IMR-90 (cell line): ENCODE measurements around the gene NOL4L. TPM values are rescaled to one million over a fixed set of nuclear protein-coding genes. Genes with fewer than 3 reads are reported as not detected.

Experiments
- ATAC-seq: fragments of 200-7000 bp; cut with Tn5 transposase; 2 replicates; pipeline ENCODE4 v1.9.1; 2020; ENCODE audit warnings: low read depth, mild to moderate bottlenecking, moderate library complexity
- BruUV-seq: library from RNA; stranded (reverse); fragments of 400-500 nt; replicated peaks from 2 replicates; lab custom pipeline; 2021; lab: Mats Ljungman, UMichigan
- CTCF ChIA-PET: fragments of 300-600 bp; formaldehyde crosslinking; extraction: SDS; loops from one replicate; lab custom pipeline; 2021; ENCODE audit warnings: antibody characterized with exemption; lab: Yijun Ruan, JAX
- POLR2A ChIA-PET: fragments of 300-600 bp; sonication (Branson Sonifier 250); formaldehyde crosslinking; loops from one replicate; lab custom pipeline; 2022; ENCODE audit warnings: antibody characterized with exemption; ENCODE audit not compliant: unreplicated experiment; lab: Charles Lee
- DNase-seq: peaks from one replicate; pipeline ENCODE4 v3.0.0; 2013
- H2AFZ ChIP-seq: replicated peaks from 2 replicates; pipeline ENCODE3; 2013; ENCODE audit warnings: low read length, mild to moderate bottlenecking; ENCODE audit not compliant: poor library complexity
- H2AK5ac ChIP-seq: 2 replicates; pipeline ENCODE4 v1.6.1; 2013; ENCODE audit warnings: low read depth, low read length, inconsistent platforms
- H2AK9ac ChIP-seq: replicated peaks from 2 replicates; pipeline ENCODE3; 2013; ENCODE audit warnings: mild to moderate bottlenecking, low read depth, low read length, moderate library complexity; ENCODE audit not compliant: poor library complexity
- H2BK120ac ChIP-seq: 2 replicates; pipeline ENCODE4 v1.6.1; 2013; ENCODE audit warnings: low read depth, low read length, inconsistent platforms
- H2BK15ac ChIP-seq: 3 replicates; pipeline ENCODE4 v1.6.1; 2013; ENCODE audit warnings: low read depth, low read length, inconsistent platforms
- H2BK20ac ChIP-seq: 2 replicates; pipeline ENCODE4 v1.6.1; 2013; ENCODE audit warnings: low read depth, mild to moderate bottlenecking, inconsistent platforms, low read length, moderate library complexity
- H2BK5ac ChIP-seq: 2 replicates; pipeline ENCODE4 v1.6.1; 2013; ENCODE audit warnings: mild to moderate bottlenecking, low read depth, low read length, inconsistent platforms; ENCODE audit not compliant: poor library complexity, severe bottlenecking
- H3K14ac ChIP-seq: replicated peaks from 2 replicates; pipeline ENCODE4 v1.6.1; 2013; ENCODE audit warnings: low read depth, low read length, inconsistent platforms
- H3K18ac ChIP-seq: 2 replicates; pipeline ENCODE4 v1.6.1; 2013; ENCODE audit warnings: low read depth, low read length, control low read depth
- H3K23ac ChIP-seq: 2 replicates; pipeline ENCODE4 v1.6.1; 2013; ENCODE audit warnings: low read depth, low read length, inconsistent platforms
- H3K27ac ChIP-seq: 2 replicates; pipeline ENCODE4 v1.5.1; 2013; ENCODE audit warnings: mild to moderate bottlenecking, control low read depth, low read length; ENCODE audit not compliant: insufficient read depth
- H3K27me3 ChIP-seq: 2 replicates; pipeline ENCODE4 v1.6.1; 2013; ENCODE audit warnings: low read length; ENCODE audit not compliant: control insufficient read depth, insufficient read depth
- H3K36me3 ChIP-seq: 2 replicates; pipeline ENCODE4 v1.6.1; 2013; ENCODE audit warnings: low read length, mixed read lengths; ENCODE audit not compliant: control insufficient read depth, insufficient read depth
- H3K4ac ChIP-seq: 2 replicates; pipeline ENCODE4 v1.6.1; 2013; ENCODE audit warnings: low read depth, low read length, inconsistent platforms
- H3K4me1 ChIP-seq: 2 replicates; pipeline ENCODE4 v1.6.1; 2013; ENCODE audit warnings: low read length, mixed read lengths; ENCODE audit not compliant: control insufficient read depth, insufficient read depth
- H3K4me2 ChIP-seq: 2 replicates; pipeline ENCODE4 v1.6.1; 2013; ENCODE audit warnings: low read depth, mild to moderate bottlenecking, control low read depth, low read length, moderate library complexity
- H3K4me3 ChIP-seq: 2 replicates; pipeline ENCODE4 v1.5.1; 2013; ENCODE audit warnings: low read depth, mild to moderate bottlenecking, control low read depth, low read length, moderate library complexity; ENCODE audit not compliant: insufficient read depth
- H3K56ac ChIP-seq: 2 replicates; pipeline ENCODE4 v1.6.1; 2013; ENCODE audit warnings: low read length, inconsistent platforms; ENCODE audit not compliant: insufficient read depth; ENCODE audit errors: extremely low read depth
- H3K79me1 ChIP-seq, 2 experiments: 2 replicates each; pipeline ENCODE4 v1.6.1; 2013; ENCODE audit warnings: low read length in 2 of 2, inconsistent platforms in 1 of 2, low read depth in 1 of 2
- H3K9ac ChIP-seq: 2 replicates; pipeline ENCODE4 v1.6.1; 2013; ENCODE audit warnings: low read depth, low read length, control low read depth
- H3K9me1 ChIP-seq: 2 replicates; pipeline ENCODE4 v1.6.1; 2013; ENCODE audit warnings: low read length, inconsistent platforms; ENCODE audit not compliant: insufficient read depth
- H3K9me3 ChIP-seq: 2 replicates; pipeline ENCODE4 v1.6.1; 2013; ENCODE audit warnings: low read length; ENCODE audit not compliant: control insufficient read depth, insufficient read depth
- H4K20me1 ChIP-seq: 2 replicates; pipeline ENCODE4 v1.6.1; 2013; ENCODE audit warnings: low read length, inconsistent platforms; ENCODE audit not compliant: insufficient read depth
- H4K5ac ChIP-seq: 2 replicates; pipeline ENCODE4 v1.6.1; 2013; ENCODE audit warnings: mild to moderate bottlenecking, low read depth, low read length, control low read depth
- H4K8ac ChIP-seq, 2 experiments: 2 replicates each; pipeline ENCODE4 v1.6.1; 2013; ENCODE audit warnings: low read depth in 2 of 2, low read length in 2 of 2, control low read depth in 1 of 2, inconsistent platforms in 1 of 2
- H4K91ac ChIP-seq: 2 replicates; pipeline ENCODE4 v1.6.1; 2013; ENCODE audit warnings: low read depth, low read length, inconsistent platforms; ENCODE audit not compliant: insufficient read depth
- CEBPB ChIP-seq: IDR thresholded peaks from 2 replicates; pipeline ENCODE4 v1.6.1; 2012; ENCODE audit warnings: low read depth, low read length, improper control_type of control experiment
- FOS ChIP-seq: fragments of 150-350 bp; IDR thresholded peaks from 2 replicates; pipeline ENCODE4 v1.6.1; 2016; ENCODE audit warnings: low read depth, low read length
- MAFK ChIP-seq: IDR thresholded peaks from 2 replicates; pipeline ENCODE4 v1.6.1; 2012; ENCODE audit warnings: low read depth, low read length, improper control_type of control experiment
- MAZ ChIP-seq: IDR thresholded peaks from 2 replicates; pipeline ENCODE4 v1.6.1; 2012; ENCODE audit warnings: low read depth, mild to moderate bottlenecking, low read length, improper control_type of control experiment, moderate library complexity, borderline replicate concordance
- MXI1 ChIP-seq: IDR thresholded peaks from 2 replicates; pipeline ENCODE4 v1.6.1; 2012; ENCODE audit warnings: low read depth, mild to moderate bottlenecking, low read length, moderate library complexity, borderline replicate concordance
- POLR2A ChIP-seq: IDR thresholded peaks from 2 replicates; pipeline ENCODE4 v1.6.1; 2012; ENCODE audit warnings: mild to moderate bottlenecking, low read depth, low read length
- RAD21 ChIP-seq: IDR thresholded peaks from 2 replicates; pipeline ENCODE4 v1.6.1; 2012; ENCODE audit warnings: low read length, improper control_type of control experiment
- RCOR1 ChIP-seq: IDR thresholded peaks from 2 replicates; pipeline ENCODE4 v1.6.1; 2012; ENCODE audit warnings: mild to moderate bottlenecking, low read length, improper control_type of control experiment; ENCODE audit not compliant: insufficient replicate concordance
- RFX5 ChIP-seq: IDR thresholded peaks from 2 replicates; pipeline ENCODE4 v1.8.0; 2012; ENCODE audit warnings: low read depth, mild to moderate bottlenecking, low read length, moderate library complexity
- WGBS, 2 experiments: methylation state at CpG; one replicate each; pipeline versions ENCODE4 v1.1.5 to v1.1.7; 2013; ENCODE audit warnings: missing lambda C conversion rate in 2 of 2; ENCODE audit not compliant: insufficient read length in 1 of 2; ENCODE audit errors: extremely low coverage in 2 of 2; 5-methylcytosine and 5-hydroxymethylcytosine counted together
- dilution Hi-C: fragments of 300-500 bp; cut with HindIII; formaldehyde crosslinking; loops from one replicate; pipeline ENCODE4 v1.14.3; 2018; ENCODE audit warnings: low sequenced_read_pairs; ENCODE audit not compliant: unreplicated experiment
- in situ Hi-C: fragments of 300-500 bp; cut with MboI; formaldehyde crosslinking; loops from 3 replicates; pipeline ENCODE4 v1.14.3; 2019; ENCODE audit warnings: low sequenced_read_pairs, inconsistent platforms, mixed read lengths
- intact Hi-C: fragments of 100-400 bp; cut with micrococcal nuclease; formaldehyde crosslinking; loops from 2 replicates; pipeline ENCODE4 v1.10.0; 2022
- polyA plus RNA-seq, 3 experiments: library from polyadenylated mRNA; depleted of rRNA; stranded (reverse); fragments of >200 nt; gene quantifications; 2 replicates each; pipeline ENCODE4 v1.2.3, GENCODE V29; 2012; ENCODE audit warnings: low replicate concordance in 1 of 3
- total RNA-seq: library from RNA; depleted of rRNA; stranded (reverse); fragments of >200 nt; gene quantifications from 2 replicates; pipeline ENCODE4 v1.2.3, GENCODE V29; 2012
- TF ChIP-seq, protein P1 (sequence below): fragments of 150-350 bp; IDR thresholded peaks from 2 replicates; pipeline ENCODE4 v1.6.1; 2016; ENCODE audit warnings: low read depth, mild to moderate bottlenecking, low read length, moderate library complexity, borderline replicate concordance
- TF ChIP-seq, protein P2 (sequence below): fragments of 150-350 bp; IDR thresholded peaks from 2 replicates; pipeline ENCODE4 v1.6.1; 2017; ENCODE audit warnings: mild to moderate bottlenecking, antibody characterized with exemption, low read length, low read depth
- TF ChIP-seq, protein P3 (sequence below): conservative IDR thresholded peaks from 2 replicates; pipeline ENCODE4 v1.5.1; 2012; ENCODE audit warnings: mild to moderate bottlenecking, low read depth, low read length, improper control_type of control experiment

The NOL4L gene
- total and polyA plus RNA-seq, 2 of the 4 experiments (the other 2 are of a cell fraction): 4.7 to 13.3 TPM

DNA sequence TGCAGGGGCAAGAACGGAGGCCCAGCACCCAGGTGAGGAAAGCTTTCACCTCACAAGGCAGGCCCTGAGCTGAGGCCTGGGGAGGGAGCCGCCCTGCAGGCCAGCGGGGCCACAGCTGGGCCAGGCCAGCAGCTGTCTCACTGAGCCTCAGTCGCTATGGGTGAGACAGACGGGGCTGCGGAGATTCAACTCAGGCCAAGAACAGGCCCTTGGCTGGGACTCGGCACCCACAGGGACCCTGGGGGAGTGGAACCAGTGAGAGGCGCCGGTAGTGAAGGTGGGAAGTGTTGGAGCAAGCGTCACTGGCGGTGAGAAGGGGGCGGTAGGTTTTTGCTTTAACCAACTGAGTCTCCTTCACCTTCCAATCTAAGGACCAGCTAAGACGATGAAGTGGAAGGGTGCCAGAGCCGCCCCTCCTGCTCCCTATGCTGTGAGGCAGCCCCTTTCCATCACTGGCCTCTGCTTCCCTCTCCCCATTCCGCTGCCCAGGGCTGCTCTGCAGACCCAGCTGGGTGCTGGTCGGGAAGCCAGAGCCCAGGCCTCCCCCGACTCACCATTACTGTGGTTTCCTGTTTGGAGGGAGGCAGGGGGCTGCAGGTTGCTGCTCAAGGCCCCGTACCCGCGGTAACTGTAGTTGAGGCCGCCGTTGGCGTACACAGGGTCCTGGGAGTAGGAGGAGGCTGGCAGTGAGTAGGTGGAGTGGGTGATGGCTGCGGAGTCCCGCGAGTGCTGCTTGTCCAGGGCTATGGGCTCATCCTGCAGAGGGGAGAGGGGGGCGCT is 133.3 kb downstream of the NOL4L start:
- CTCF ChIA-PET: no interaction called here

More for the DNA sequence above, 133.3 kb downstream of the NOL4L start:
- Histone ChIP-seq H3K14ac (no peak overlapping the region), H3K9me3 (no peaks in the 10 kb centered on the region), H2BK5ac (no peak overlapping the region), H2BK15ac (no peak overlapping the region), H3K79me1 (peaks cover 30 to 36% of the 10 kb centered on the region in 2 experiments), H2BK120ac (no peak overlapping the region), H3K4me1 (peaks cover 3% of the 10 kb centered on the region), H3K23ac (no peak overlapping the region), H2AK5ac (no peak overlapping the region), H2AK9ac (no peak overlapping the region), H3K56ac (no peak overlapping the region), H2AFZ (no peak overlapping the region), H3K36me3 (peaks cover 80% of the 10 kb centered on the region), H3K4me3 (no peak overlapping the region), H3K27me3 (no peaks in the 10 kb centered on the region), H3K9ac (no peak overlapping the region), H3K18ac (no peak overlapping the region), H3K9me1 (no peaks in the 10 kb centered on the region), H4K5ac (no peak overlapping the region), H3K27ac (no peak overlapping the region), H4K20me1 (peaks cover 28% of the 10 kb centered on the region), H3K4me2 (no peak overlapping the region), H3K4ac (no peak overlapping the region), H2BK20ac (no peak overlapping the region), H4K8ac (no peak overlapping the region), H4K91ac (no peak overlapping the region)
- no peak for ATAC-seq
- in situ Hi-C loops (no loop called here), dilution Hi-C loops (no loop called here), intact Hi-C loops (no loop called here)
- TF ChIP-seq CEBPB (no peak), MXI1 (no peak), RFX5 (no peak), MAZ (no peak), MAFK (no peak), RAD21 (no peak), RCOR1 (no peak), FOS (no peak), POLR2A (no peak)
- TF ChIP-seq, protein P1, sequence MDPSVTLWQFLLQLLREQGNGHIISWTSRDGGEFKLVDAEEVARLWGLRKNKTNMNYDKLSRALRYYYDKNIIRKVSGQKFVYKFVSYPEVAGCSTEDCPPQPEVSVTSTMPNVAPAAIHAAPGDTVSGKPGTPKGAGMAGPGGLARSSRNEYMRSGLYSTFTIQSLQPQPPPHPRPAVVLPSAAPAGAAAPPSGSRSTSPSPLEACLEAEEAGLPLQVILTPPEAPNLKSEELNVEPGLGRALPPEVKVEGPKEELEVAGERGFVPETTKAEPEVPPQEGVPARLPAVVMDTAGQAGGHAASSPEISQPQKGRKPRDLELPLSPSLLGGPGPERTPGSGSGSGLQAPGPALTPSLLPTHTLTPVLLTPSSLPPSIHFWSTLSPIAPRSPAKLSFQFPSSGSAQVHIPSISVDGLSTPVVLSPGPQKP: no peak
- TF ChIP-seq, protein P2, sequence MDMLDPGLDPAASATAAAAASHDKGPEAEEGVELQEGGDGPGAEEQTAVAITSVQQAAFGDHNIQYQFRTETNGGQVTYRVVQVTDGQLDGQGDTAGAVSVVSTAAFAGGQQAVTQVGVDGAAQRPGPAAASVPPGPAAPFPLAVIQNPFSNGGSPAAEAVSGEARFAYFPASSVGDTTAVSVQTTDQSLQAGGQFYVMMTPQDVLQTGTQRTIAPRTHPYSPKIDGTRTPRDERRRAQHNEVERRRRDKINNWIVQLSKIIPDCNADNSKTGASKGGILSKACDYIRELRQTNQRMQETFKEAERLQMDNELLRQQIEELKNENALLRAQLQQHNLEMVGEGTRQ: no peak
- TF ChIP-seq, protein P3, sequence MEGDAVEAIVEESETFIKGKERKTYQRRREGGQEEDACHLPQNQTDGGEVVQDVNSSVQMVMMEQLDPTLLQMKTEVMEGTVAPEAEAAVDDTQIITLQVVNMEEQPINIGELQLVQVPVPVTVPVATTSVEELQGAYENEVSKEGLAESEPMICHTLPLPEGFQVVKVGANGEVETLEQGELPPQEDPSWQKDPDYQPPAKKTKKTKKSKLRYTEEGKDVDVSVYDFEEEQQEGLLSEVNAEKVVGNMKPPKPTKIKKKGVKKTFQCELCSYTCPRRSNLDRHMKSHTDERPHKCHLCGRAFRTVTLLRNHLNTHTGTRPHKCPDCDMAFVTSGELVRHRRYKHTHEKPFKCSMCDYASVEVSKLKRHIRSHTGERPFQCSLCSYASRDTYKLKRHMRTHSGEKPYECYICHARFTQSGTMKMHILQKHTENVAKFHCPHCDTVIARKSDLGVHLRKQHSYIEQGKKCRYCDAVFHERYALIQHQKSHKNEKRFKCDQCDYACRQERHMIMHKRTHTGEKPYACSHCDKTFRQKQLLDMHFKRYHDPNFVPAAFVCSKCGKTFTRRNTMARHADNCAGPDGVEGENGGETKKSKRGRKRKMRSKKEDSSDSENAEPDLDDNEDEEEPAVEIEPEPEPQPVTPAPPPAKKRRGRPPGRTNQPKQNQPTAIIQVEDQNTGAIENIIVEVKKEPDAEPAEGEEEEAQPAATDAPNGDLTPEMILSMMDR: no peak
- POLR2A ChIA-PET: no interaction called here
- WGBS, 2 experiments: no CpG with 5 or more reads among the region's 27 CpGs
- DNase-seq: no peak
- BruUV-seq: no TSS peak
